Measurements from ENCODE around the gene OXT. TPM values are rescaled to one million over a fixed set of nuclear protein-coding genes. Genes with fewer than 3 reads are reported as not detected.

OXT gene
- total and polyA plus RNA-seq, 2 donors (not counting 1 experiment from before 2014, with no cell fraction given) = 1.0 to 1.7 TPM

DNA sequence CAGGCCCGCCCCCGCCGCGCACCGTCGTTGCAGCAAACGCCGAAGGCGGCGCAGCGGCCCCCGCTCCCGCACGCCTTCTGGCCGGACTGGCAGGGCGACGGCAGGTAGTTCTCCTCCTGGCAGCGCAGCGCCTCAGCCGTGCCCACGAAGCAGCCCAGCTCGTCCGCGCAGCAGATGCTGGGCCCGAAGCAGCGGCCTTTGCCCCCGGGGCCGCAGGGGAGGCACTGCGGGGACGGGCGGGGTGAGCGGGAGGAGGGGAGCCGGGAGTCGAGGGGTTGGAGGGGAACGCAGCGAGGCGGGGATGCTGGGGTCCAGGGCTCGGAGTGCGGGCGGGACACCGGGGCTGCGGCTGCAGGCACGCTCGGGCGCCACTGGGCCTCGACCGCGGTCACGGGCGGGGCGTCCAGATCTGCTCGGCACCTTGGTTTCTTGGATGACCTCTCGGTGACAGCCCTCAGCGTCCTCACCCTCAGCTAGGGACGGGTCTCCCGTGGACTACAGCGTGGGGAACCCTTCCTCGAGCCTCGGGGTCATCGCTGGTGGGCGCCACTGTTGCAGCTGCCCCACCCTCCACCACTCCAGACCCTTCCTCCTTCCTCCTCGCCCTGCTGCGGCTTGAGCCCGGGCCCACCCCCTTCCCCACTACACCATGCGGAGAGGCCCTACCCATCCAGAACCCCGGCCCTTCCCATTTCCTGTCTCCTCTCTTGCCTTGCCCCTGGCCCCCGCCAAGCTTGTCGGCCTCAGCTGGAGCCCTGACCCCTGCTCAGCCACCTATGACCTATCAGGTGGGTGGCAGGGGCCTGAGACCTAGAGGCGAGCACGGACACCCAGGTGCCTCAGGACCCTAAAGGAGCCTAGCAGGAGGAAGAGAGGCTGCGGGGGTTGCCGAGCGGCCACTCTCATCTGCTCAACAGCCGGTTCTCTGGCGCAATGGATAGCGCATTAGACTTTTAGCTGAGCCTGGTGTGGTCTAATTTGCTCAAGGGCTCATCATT is 11.8 kb downstream of the OXT start:
- peak overlapping the region; percentile 76 for H3K4me3 Mint-ChIP-seq
- no peaks in the 10 kb centered on the region for H3K9me3 Mint-ChIP-seq (ENCODE audit: insufficient read depth)

More for the DNA sequence above, 11.8 kb downstream of the OXT start:
- no peaks in the 10 kb centered on the region for H3K36me3 ChIP-seq (replicated peaks in 1 of 2; ENCODE audit: control extremely low read depth in 1 of 2, control insufficient read depth in 1 of 2, extremely low read depth in 1 of 2, insufficient read depth in 2 of 2, low read length in 1 of 2)
- TF ChIP-seq CTCF (IDR thresholded peaks at IDR 0.05) = no peak
- peak; percentile 59 for TF ChIP-seq EZH2 (IDR thresholded peaks at IDR 0.05; ENCODE audit: borderline replicate concordance, insufficient read depth, low read depth, low read length, poor library complexity, severe bottlenecking)
- H3K27me3 ChIP-seq (replicated peaks in 1 of 4; ENCODE audit: control extremely low read depth in 1 of 4, control insufficient read depth in 3 of 4, insufficient read depth in 4 of 4, low read length in 3 of 4) = peaks cover 0 to 48% (median 25%) of the 10 kb centered on the region in 4 experiments
- H3K79me2 ChIP-seq (ENCODE audit: control insufficient read depth, insufficient read depth, low read length) = no peaks in the 10 kb centered on the region
- Mint-ChIP-seq H3K4me1 (peaks cover 18% of the 10 kb centered on the region), H3K27me3 (peaks cover 45% of the 10 kb centered on the region), H3K27ac (no peak overlapping the region)
- H3K9me3 ChIP-seq (ENCODE audit: control extremely low read depth in 1 of 3, control insufficient read depth in 2 of 3, insufficient read depth in 1 of 3, low read length in 2 of 3) = peaks cover 0 to 21% (median 0%) of the 10 kb centered on the region in 3 donors
- H2AFZ ChIP-seq (ENCODE audit: insufficient read depth, low read depth, low read length, poor library complexity, severe bottlenecking) = peak overlapping the region; percentile 54
- H3K27ac ChIP-seq (ENCODE audit: low read length in 2 of 2) = no peak overlapping the region
- peak overlapping the region in 3 of 5 experiments; percentile 18 to 60 (median 41) for H3K4me3 ChIP-seq (ENCODE audit: control extremely low read depth in 1 of 5, extremely low read depth in 1 of 5, insufficient read depth in 1 of 5, low read depth in 2 of 5, low read length in 4 of 5)
- H3K9ac ChIP-seq (ENCODE audit: low read length) = peak overlapping the region; percentile 45
- H4K20me1 ChIP-seq (ENCODE audit: control insufficient read depth, insufficient read depth, low read length, poor library complexity, severe bottlenecking) = no peaks in the 10 kb centered on the region
- ATAC-seq (ENCODE audit: low read depth) (peak; percentile 32), DNase-seq (peak; percentile 40)
- ChIA-PET CTCF (interaction anchor here (0.6 to 2.4 kb wide), 3 partner anchors 13 to 158 kb away, joined by 3 to 7 read pairs (median 3); no protein-coding TSS in a partner anchor), POLR2A (interaction anchor here (0.6 kb wide), 1 partner anchor 179 kb away, joined by 7 read pairs; no protein-coding TSS in a partner anchor)
- 4% methylated on average over 72 of the region's 76 CpGs for WGBS (ENCODE audit: insufficient coverage)
- peak overlapping the region; percentile 83 for H3K4me2 ChIP-seq (replicated peaks; ENCODE audit: low read depth, low read length, poor library complexity, severe bottlenecking)
- intact Hi-C loops (cut with micrococcal nuclease) = no loop called here
- peaks cover 13 to 23% of the 10 kb centered on the region in 2 donors for H3K4me1 ChIP-seq (ENCODE audit: control insufficient read depth in 2 of 2, insufficient read depth in 2 of 2, low read length in 2 of 2)

All from B cell (primary cell).